NOMO-1 (cell line): ENCODE results near the gene SENP1.

ENCODE experiments used
- DNase-seq, 2 experiments: peaks; one replicate each; lab custom pipeline; 2025; ENCODE audit not compliant: unreplicated experiment in 2 of 2; lab: John Stamatoyannopoulos, UW

The SENP1 gene

GRCh38 chr12:48021485-48022179, 84.2 kb downstream of the SENP1 start:
- DNase-seq = no peak

- DNase-seq = no peak
Measured at GRCh38 chr12:48019639-48020265, 86.1 kb downstream of the SENP1 start.

GRCh38 chr12:48018618-48018995, 87.3 kb downstream of the SENP1 start:
- no peak for DNase-seq

- DNase-seq = no peak
Measured at GRCh38 chr12:48017921-48018617, 87.8 kb downstream of the SENP1 start.

- no peak for DNase-seq
Measured at GRCh38 chr12:48017496-48017895, 88.4 kb downstream of the SENP1 start.

- no peak for DNase-seq
Measured at GRCh38 chr12:48016373-48017020, 89.4 kb downstream of the SENP1 start.

- no peak for DNase-seq
Measured at GRCh38 chr12:48015954-48016353, 89.9 kb downstream of the SENP1 start.

GRCh38 chr12:48015129-48015528, 90.8 kb downstream of the SENP1 start:
- DNase-seq = no peak

- no peak for DNase-seq
Measured at GRCh38 chr12:48013287-48013686, 92.6 kb downstream of the SENP1 start.

GRCh38 chr12:48012070-48012469, 93.8 kb downstream of the SENP1 start:
- no peak for DNase-seq

GRCh38 chr12:48010366-48010970, 95.4 kb downstream of the SENP1 start:
- no peak for DNase-seq

- no peak for DNase-seq
Measured at GRCh38 chr12:48009471-48009870, 96.4 kb downstream of the SENP1 start.

GRCh38 chr12:48008950-48009349, 96.9 kb downstream of the SENP1 start:
- no peak for DNase-seq

GRCh38 chr12:48008349-48008748, 97.5 kb downstream of the SENP1 start:
- DNase-seq = no peak

- DNase-seq = no peak
Measured at GRCh38 chr12:48007206-48007605, 98.7 kb downstream of the SENP1 start.

DNA sequence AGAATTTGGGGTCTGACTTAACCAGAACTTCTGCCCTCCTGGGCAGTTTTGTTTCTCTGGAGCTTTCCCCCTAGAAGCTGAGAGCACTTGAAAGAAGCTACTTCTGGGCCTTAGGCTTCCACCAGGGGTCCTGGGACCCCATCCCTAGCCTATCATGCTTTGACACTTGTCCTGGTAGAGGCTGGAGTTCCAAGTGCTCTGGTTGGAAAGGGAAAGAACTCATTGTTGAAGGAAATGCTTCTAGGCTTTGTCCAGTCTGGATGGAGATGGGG, 100.2 kb downstream of the SENP1 start:
- no peak for DNase-seq

- no peak for DNase-seq
Measured at GRCh38 chr12:48005001-48005749, 100.7 kb downstream of the SENP1 start.

DNA sequence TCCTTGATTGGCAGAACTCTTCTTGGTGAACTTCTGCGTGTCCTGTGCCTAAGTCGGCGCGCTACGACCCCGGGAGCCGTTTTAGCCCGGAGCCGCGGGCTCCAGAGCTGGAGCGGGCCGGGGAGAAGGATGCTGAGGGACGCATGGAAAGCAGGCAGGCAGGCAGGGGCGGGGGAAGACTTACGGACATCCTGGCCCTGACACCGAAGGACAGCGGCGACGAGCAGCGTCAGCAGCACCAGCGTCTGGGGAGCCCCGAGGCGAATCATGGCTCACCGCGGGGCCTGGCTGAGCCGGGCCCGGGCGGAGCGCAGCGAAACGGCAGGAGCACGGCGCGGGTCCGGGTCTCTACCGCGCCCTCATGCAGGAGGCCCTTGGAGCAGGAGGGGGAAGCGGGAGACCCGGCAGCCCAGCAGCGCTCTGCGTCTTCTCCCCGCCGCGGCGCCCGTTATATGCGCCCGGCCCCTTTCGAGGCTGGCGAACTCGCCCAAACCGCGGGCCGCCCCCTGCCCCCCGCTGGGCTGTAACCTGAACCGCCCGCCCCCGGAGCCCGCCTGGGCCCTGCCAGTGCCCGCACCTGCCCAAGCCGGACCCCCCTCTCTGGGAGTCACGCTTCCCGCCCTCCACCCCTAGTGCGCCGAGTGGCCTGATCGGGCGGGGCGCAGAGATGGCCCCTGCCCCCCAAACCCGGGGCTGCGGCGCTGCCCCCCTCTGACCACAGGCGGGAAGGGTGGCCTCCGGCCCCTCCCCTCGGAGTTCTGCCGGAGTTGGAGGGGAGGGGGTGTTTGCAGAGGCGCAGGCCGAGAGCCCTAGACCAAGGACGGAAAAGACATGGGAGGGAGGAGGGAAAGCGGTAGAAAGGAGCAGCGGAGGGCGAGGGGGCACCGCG, 101.6 kb downstream of the SENP1 start, which contains the start of gene COL2A1:
Gene COL2A1, minus strand, starts transcription at position 424 of the 889 bp plus-strand sequence. Its CDS starts 155 bp downstream, at position 269.
- DNase-seq = no peak

GRCh38 chr12:48003226-48004052, 102.4 kb downstream of the SENP1 start:
- DNase-seq = no peak
